H4 (cell line): ENCODE data around the gene CFAP74. TPM values are rescaled to one million over a fixed set of nuclear protein-coding genes. Genes with fewer than 3 reads are reported as not detected.
"Not testable (repeated sequence)": the region's sequence is repeated elsewhere in the genome, so short reads cannot be mapped to it uniquely, and the experiment has no call there.

Source experiments
- DNase-seq: peaks from one replicate; pipeline ENCODE4 v3.0.0-alpha.2; 2015; ENCODE audit warnings: low spot score
- total RNA-seq: library from RNA; depleted of rRNA; stranded (reverse); fragments of >200 nt; shearing (Covaris generic); gene quantifications from 2 replicates; pipeline ENCODE4 v1.2.3, GENCODE V29; 2014

Gene CFAP74
- total RNA-seq, 1 experiment from 2014 or later = not detected

- DNase-seq = no peak
These were observed 48.6 kb downstream of the CFAP74 start for GRCh38 chr1:1954831-1955441.

GRCh38 chr1:1954015-1954414 lies 49.6 kb downstream of the CFAP74 start:
- no peak for DNase-seq

- no peak for DNase-seq
These were observed 52.6 kb downstream of the CFAP74 start for GRCh38 chr1:1950940-1951339.

- DNase-seq = no peak
These were observed 54.8 kb downstream of the CFAP74 start for GRCh38 chr1:1948783-1949182.

GRCh38 chr1:1947493-1947892 lies 56.1 kb downstream of the CFAP74 start:
- DNase-seq = no peak

- no peak for DNase-seq
These were observed 57.0 kb downstream of the CFAP74 start for GRCh38 chr1:1946540-1946939.

- DNase-seq = no peak
These were observed 57.7 kb downstream of the CFAP74 start for GRCh38 chr1:1945782-1946393.

GRCh38 chr1:1943834-1944570 lies 59.6 kb downstream of the CFAP74 start:
- DNase-seq = no peak

- no peak for DNase-seq
These were observed 60.6 kb downstream of the CFAP74 start for GRCh38 chr1:1942753-1943656.

- DNase-seq = no peak
These were observed 61.5 kb downstream of the CFAP74 start for GRCh38 chr1:1941868-1942752.

- DNase-seq = no peak
These were observed 62.3 kb downstream of the CFAP74 start for GRCh38 chr1:1941211-1941841.

- DNase-seq = no peak
These were observed 63.5 kb downstream of the CFAP74 start for GRCh38 chr1:1940123-1940425.

- DNase-seq = no peak
These were observed 64.1 kb downstream of the CFAP74 start for GRCh38 chr1:1939296-1940122.

- no peak for DNase-seq
These were observed 64.8 kb downstream of the CFAP74 start for GRCh38 chr1:1938613-1939295.

GRCh38 chr1:1938276-1938573 lies 65.4 kb downstream of the CFAP74 start:
- no peak for DNase-seq

GRCh38 chr1:1937549-1938275 lies 65.9 kb downstream of the CFAP74 start:
- no peak for DNase-seq

- DNase-seq = no peak
These were observed 66.5 kb downstream of the CFAP74 start for GRCh38 chr1:1937061-1937460.

- DNase-seq = not testable (repeated sequence)
These were observed 68.7 kb downstream of the CFAP74 start for GRCh38 chr1:1934848-1935247.
